Astrocyte (in vitro differentiated cells and primary cell): ENCODE measurements around the gene SCRN1. TPM values are rescaled to one million over a fixed set of nuclear protein-coding genes. Genes with fewer than 3 reads are reported as not detected.

Source experiments
- DNase-seq: peaks from one replicate; pipeline ENCODE4 v3.0.0-alpha.2; 2010; ENCODE audit warnings: low read depth
- FAIRE-seq: peaks from 2 replicates; lab custom pipeline; 2011; peaks lifted over from hg19 to GRCh38; lab: Jason Lieb, UNC
- H2AFZ ChIP-seq: 2 replicates; pipeline ENCODE4 v1.6.0; 2012; ENCODE audit warnings: low read depth, low read length, inconsistent platforms
- H3K27ac ChIP-seq: 2 replicates; pipeline ENCODE4 v1.5.1; 2011; ENCODE audit warnings: low read depth, low read length, inconsistent platforms
- H3K27me3 ChIP-seq: 2 replicates; pipeline ENCODE4 v1.6.0; 2011; ENCODE audit warnings: low read length, inconsistent platforms; ENCODE audit not compliant: insufficient read depth
- H3K36me3 ChIP-seq: 2 replicates; pipeline ENCODE4 v1.5.1; 2011; ENCODE audit warnings: low read length, inconsistent platforms; ENCODE audit not compliant: insufficient read depth
- H3K4me1 ChIP-seq: 2 replicates; pipeline ENCODE4 v1.5.1; 2011; ENCODE audit warnings: low read length, inconsistent platforms; ENCODE audit not compliant: insufficient read depth
- H3K4me2 ChIP-seq: 2 replicates; pipeline ENCODE4 v1.6.0; 2012; ENCODE audit warnings: low read length, inconsistent platforms
- H3K4me3 ChIP-seq: 2 replicates; pipeline ENCODE4 v1.5.1; 2011; ENCODE audit warnings: low read depth, mild to moderate bottlenecking, low read length, inconsistent platforms; ENCODE audit not compliant: insufficient read depth
- H3K79me2 ChIP-seq: 2 replicates; pipeline ENCODE4 v1.6.0; 2012; ENCODE audit warnings: mild to moderate bottlenecking, low read length, inconsistent platforms; ENCODE audit not compliant: insufficient read depth
- H3K9ac ChIP-seq: 2 replicates; pipeline ENCODE4 v1.6.0; 2012; ENCODE audit warnings: mild to moderate bottlenecking, low read length, inconsistent platforms
- H3K9me3 ChIP-seq: 2 replicates; pipeline ENCODE4 v1.5.1; 2012; ENCODE audit warnings: low read depth, mild to moderate bottlenecking, low read length, inconsistent platforms; ENCODE audit not compliant: insufficient read depth
- H4K20me1 ChIP-seq: 2 replicates; pipeline ENCODE4 v1.6.0; 2012; ENCODE audit warnings: low read length, inconsistent platforms; ENCODE audit not compliant: insufficient read depth
- H3K27ac Mint-ChIP-seq: one replicate; pipeline ENCODE4 v1.8.0; 2021; ENCODE audit warnings: mild to moderate bottlenecking, mixed read lengths; ENCODE audit not compliant: unreplicated experiment
- H3K27me3 Mint-ChIP-seq: one replicate; pipeline ENCODE4 v1.8.0; 2021; ENCODE audit warnings: low read depth, mixed read lengths; ENCODE audit not compliant: unreplicated experiment
- H3K36me3 Mint-ChIP-seq: one replicate; pipeline ENCODE4 v1.8.0; 2021; ENCODE audit warnings: low read depth, mixed read lengths; ENCODE audit not compliant: unreplicated experiment
- H3K4me1 Mint-ChIP-seq: one replicate; pipeline ENCODE4 v1.8.0; 2021; ENCODE audit warnings: low read depth, mixed read lengths; ENCODE audit not compliant: unreplicated experiment
- H3K4me3 Mint-ChIP-seq: one replicate; pipeline ENCODE4 v1.8.0; 2021; ENCODE audit warnings: mild to moderate bottlenecking, moderate library complexity, mixed read lengths; ENCODE audit not compliant: unreplicated experiment
- H3K9me3 Mint-ChIP-seq: one replicate; pipeline ENCODE4 v1.8.0; 2021; ENCODE audit warnings: mild to moderate bottlenecking, mixed read lengths; ENCODE audit not compliant: unreplicated experiment
- EZH2 ChIP-seq: IDR thresholded peaks from 2 replicates; pipeline ENCODE4 v1.6.1; 2012; ENCODE audit warnings: mild to moderate bottlenecking, low read length, inconsistent platforms; ENCODE audit not compliant: insufficient read depth
- total RNA-seq: library from RNA; stranded (reverse); gene quantifications from 2 replicates; pipeline ENCODE4 v1.2.1, GENCODE V29; 2021
- TF ChIP-seq, protein P1 (sequence below): IDR thresholded peaks from 2 replicates; pipeline ENCODE4 v1.5.1; 2011; ENCODE audit warnings: low read depth, mild to moderate bottlenecking, inconsistent platforms, low read length, moderate library complexity; ENCODE audit not compliant: insufficient read depth

SCRN1 gene
- total RNA-seq, 1 donor from 2014 or later, result 116 TPM

DNA sequence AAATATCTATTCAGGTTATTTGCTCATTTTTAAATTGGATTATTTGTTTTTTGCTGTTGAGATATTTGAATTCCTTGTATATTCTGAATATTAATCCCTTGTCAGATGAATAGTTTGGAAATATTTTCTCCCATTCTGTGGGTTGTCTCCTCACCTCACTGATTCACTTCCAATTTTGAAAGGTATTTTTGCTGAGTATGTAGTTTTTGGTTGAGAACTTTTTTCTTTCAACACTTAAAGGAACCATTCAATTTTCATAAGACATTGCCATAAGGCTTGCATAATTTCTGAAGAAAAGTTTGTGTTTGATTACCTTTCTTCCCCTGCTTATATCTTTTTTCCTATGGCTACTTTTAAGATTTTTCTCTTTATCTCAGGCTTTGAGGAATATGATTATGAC is 8.9 kb upstream of the SCRN1 start:
- H3K9me3 ChIP-seq, result peaks cover 6% of the 10 kb centered on the region

DNA sequence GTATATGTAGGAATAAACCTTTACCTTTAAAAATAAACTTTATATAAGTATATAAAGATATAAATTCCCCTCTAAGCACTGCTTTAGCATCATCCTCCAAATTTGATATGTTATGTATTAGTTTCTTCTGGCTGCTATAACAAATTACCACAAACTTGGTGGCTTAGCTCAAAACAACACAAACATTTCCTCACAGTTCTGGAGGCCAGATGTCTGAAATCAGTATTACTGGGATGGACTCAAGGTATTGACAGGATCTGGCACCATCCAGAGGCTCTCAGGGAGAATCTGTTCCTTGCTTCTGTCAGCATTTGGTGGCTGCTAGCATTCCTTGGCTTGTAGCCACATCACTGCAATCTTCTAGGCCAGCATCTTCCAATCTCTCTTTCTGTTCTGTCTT is 6.7 kb upstream of the SCRN1 start:
- Histone ChIP-seq H2AFZ (no peak overlapping the region), H3K4me1 (no peaks in the 10 kb centered on the region), H3K79me2 (no peaks in the 10 kb centered on the region), H3K27me3 (no peaks in the 10 kb centered on the region), H3K9me3 (peaks cover 6% of the 10 kb centered on the region), H3K4me3 (no peak overlapping the region), H3K9ac (no peak overlapping the region), H4K20me1 (no peaks in the 10 kb centered on the region), H3K27ac (no peak overlapping the region), H3K4me2 (no peak overlapping the region), H3K36me3 (no peaks in the 10 kb centered on the region)
- Mint-ChIP-seq H3K4me1 (no peaks in the 10 kb centered on the region), H3K27ac (no peak overlapping the region), H3K27me3 (no peaks in the 10 kb centered on the region), H3K36me3 (peaks cover 3% of the 10 kb centered on the region), H3K9me3 (peaks cover 9% of the 10 kb centered on the region), H3K4me3 (no peak overlapping the region)
- FAIRE-seq (no peak), DNase-seq (no peak)
- TF ChIP-seq EZH2, result no peak
- TF ChIP-seq, protein P1, sequence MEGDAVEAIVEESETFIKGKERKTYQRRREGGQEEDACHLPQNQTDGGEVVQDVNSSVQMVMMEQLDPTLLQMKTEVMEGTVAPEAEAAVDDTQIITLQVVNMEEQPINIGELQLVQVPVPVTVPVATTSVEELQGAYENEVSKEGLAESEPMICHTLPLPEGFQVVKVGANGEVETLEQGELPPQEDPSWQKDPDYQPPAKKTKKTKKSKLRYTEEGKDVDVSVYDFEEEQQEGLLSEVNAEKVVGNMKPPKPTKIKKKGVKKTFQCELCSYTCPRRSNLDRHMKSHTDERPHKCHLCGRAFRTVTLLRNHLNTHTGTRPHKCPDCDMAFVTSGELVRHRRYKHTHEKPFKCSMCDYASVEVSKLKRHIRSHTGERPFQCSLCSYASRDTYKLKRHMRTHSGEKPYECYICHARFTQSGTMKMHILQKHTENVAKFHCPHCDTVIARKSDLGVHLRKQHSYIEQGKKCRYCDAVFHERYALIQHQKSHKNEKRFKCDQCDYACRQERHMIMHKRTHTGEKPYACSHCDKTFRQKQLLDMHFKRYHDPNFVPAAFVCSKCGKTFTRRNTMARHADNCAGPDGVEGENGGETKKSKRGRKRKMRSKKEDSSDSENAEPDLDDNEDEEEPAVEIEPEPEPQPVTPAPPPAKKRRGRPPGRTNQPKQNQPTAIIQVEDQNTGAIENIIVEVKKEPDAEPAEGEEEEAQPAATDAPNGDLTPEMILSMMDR, result no peak

More for the DNA sequence above, 8.9 kb upstream of the SCRN1 start:
- no peak overlapping the region for H3K27ac Mint-ChIP-seq
- Histone ChIP-seq H3K27ac (no peak overlapping the region), H3K79me2 (no peaks in the 10 kb centered on the region), H2AFZ (no peak overlapping the region), H3K9ac (no peak overlapping the region), H3K4me2 (no peak overlapping the region), H3K27me3 (no peaks in the 10 kb centered on the region), H4K20me1 (no peaks in the 10 kb centered on the region), H3K4me3 (no peak overlapping the region), H3K4me1 (no peaks in the 10 kb centered on the region), H3K36me3 (no peaks in the 10 kb centered on the region)
- H3K36me3 Mint-ChIP-seq, result peaks cover 3% of the 10 kb centered on the region
- no peaks in the 10 kb centered on the region for H3K27me3 Mint-ChIP-seq
- no peak for DNase-seq
- H3K9me3 Mint-ChIP-seq, result peaks cover 9% of the 10 kb centered on the region
- H3K4me1 Mint-ChIP-seq, result no peaks in the 10 kb centered on the region
- TF ChIP-seq, protein P1, result no peak
- TF ChIP-seq EZH2, result no peak
- no peak overlapping the region for H3K4me3 Mint-ChIP-seq
- FAIRE-seq, result no peak

DNA sequence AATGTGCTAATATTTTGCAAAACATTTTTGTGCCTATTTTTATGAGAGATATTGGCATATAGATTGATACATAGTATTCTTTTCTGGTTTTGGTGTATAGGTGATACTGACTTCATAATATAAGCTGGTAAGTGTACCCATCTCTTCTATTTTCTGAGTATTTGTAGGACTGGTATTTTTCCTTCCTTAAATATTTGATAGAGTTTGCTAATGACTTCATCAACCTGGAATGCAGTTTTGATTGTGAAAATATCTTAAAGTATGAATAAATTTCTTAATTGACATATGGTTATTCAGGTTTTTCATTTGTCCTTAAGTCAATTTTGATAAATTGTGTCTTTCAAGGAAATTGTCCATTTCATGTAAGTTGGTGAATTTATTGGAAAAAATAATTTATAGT is 6.1 kb upstream of the SCRN1 start:
- DNase-seq (no peak), FAIRE-seq (no peak)
- Histone ChIP-seq H3K36me3 (no peaks in the 10 kb centered on the region), H3K4me3 (no peak overlapping the region), H3K9me3 (peaks cover 6% of the 10 kb centered on the region), H3K4me1 (no peaks in the 10 kb centered on the region), H3K4me2 (no peak overlapping the region), H4K20me1 (no peaks in the 10 kb centered on the region), H3K9ac (no peak overlapping the region), H3K79me2 (no peaks in the 10 kb centered on the region), H2AFZ (no peak overlapping the region), H3K27me3 (no peaks in the 10 kb centered on the region), H3K27ac (no peak overlapping the region)
- Mint-ChIP-seq H3K4me3 (no peak overlapping the region), H3K36me3 (peaks cover 2% of the 10 kb centered on the region), H3K9me3 (peaks cover 9% of the 10 kb centered on the region), H3K4me1 (no peaks in the 10 kb centered on the region), H3K27ac (no peak overlapping the region), H3K27me3 (no peaks in the 10 kb centered on the region)
- TF ChIP-seq, protein P1, result no peak
- TF ChIP-seq EZH2, result no peak
